ENCODE measurements around the gene TRAF3IP1. TPM values are rescaled to one million over a fixed set of nuclear protein-coding genes. Genes with fewer than 3 reads are reported as not detected.

The TRAF3IP1 gene
- total and polyA plus RNA-seq, 2 donors (not counting 1 experiment from before 2014, with no cell fraction given): 1.4 to 15.5 TPM

GRCh38 chr2:238286095-238286494, 34.2 kb upstream of the TRAF3IP1 start:
- H3K9me3 Mint-ChIP-seq (ENCODE audit: insufficient read depth): no peaks in the 10 kb centered on the region
- peaks cover 58% of the 10 kb centered on the region for H3K4me1 Mint-ChIP-seq
- Histone ChIP-seq H3K36me3 (replicated peaks in 1 of 2; ENCODE audit: control extremely low read depth in 1 of 2, control insufficient read depth in 1 of 2, extremely low read depth in 1 of 2, insufficient read depth in 2 of 2, low read length in 1 of 2) (no peaks in the 10 kb centered on the region), H3K4me2 (replicated peaks; ENCODE audit: low read depth, low read length, poor library complexity, severe bottlenecking) (no peak overlapping the region), H3K4me1 (ENCODE audit: control insufficient read depth in 2 of 2, insufficient read depth in 2 of 2, low read length in 2 of 2) (peaks cover 28 to 39% of the 10 kb centered on the region in 2 donors), H3K9me3 (ENCODE audit: control extremely low read depth in 1 of 3, control insufficient read depth in 2 of 3, insufficient read depth in 1 of 3, low read length in 2 of 3) (peaks cover 0 to 4% (median 0%) of the 10 kb centered on the region in 3 donors), H3K79me2 (ENCODE audit: control insufficient read depth, insufficient read depth, low read length) (peaks cover 68% of the 10 kb centered on the region), H3K4me3 (ENCODE audit: control extremely low read depth in 1 of 5, extremely low read depth in 1 of 5, insufficient read depth in 1 of 5, low read depth in 2 of 5, low read length in 4 of 5) (no peak overlapping the region), H3K27ac (ENCODE audit: low read length in 2 of 2) (no peak overlapping the region), H4K20me1 (ENCODE audit: control insufficient read depth, insufficient read depth, low read length, poor library complexity, severe bottlenecking) (peaks cover 44% of the 10 kb centered on the region), H3K27me3 (replicated peaks in 1 of 4; ENCODE audit: control extremely low read depth in 1 of 4, control insufficient read depth in 3 of 4, insufficient read depth in 4 of 4, low read length in 3 of 4) (no peaks in the 10 kb centered on the region), H2AFZ (ENCODE audit: insufficient read depth, low read depth, low read length, poor library complexity, severe bottlenecking) (no peak overlapping the region), H3K9ac (ENCODE audit: low read length) (no peak overlapping the region)
- POLR2A ChIA-PET: no interaction called here
- no peak overlapping the region for H3K27ac Mint-ChIP-seq
- TF ChIP-seq EZH2 (IDR thresholded peaks at IDR 0.05; ENCODE audit: borderline replicate concordance, insufficient read depth, low read depth, low read length, poor library complexity, severe bottlenecking) (no peak), CTCF (IDR thresholded peaks at IDR 0.05) (no peak)
- CTCF ChIA-PET: interaction anchor here (1.0 to 1.1 kb wide), 2 partner anchors 23 to 28 kb away, joined by 3 read pairs; no protein-coding TSS in a partner anchor
- 95% methylated on average over 6 of the region's 7 CpGs for WGBS (ENCODE audit: insufficient coverage)
- H3K4me3 Mint-ChIP-seq: no peak overlapping the region
- DNase-seq (no peak), ATAC-seq (ENCODE audit: low read depth) (no peak)
- no peaks in the 10 kb centered on the region for H3K27me3 Mint-ChIP-seq
- intact Hi-C loops (cut with micrococcal nuclease): loop anchor here (10.0 kb wide), 1 partner anchor 611 kb away; no protein-coding TSS in a partner anchor

- no peak for TF ChIP-seq CTCF (IDR thresholded peaks at IDR 0.05)
- TF ChIP-seq EZH2 (IDR thresholded peaks at IDR 0.05; ENCODE audit: borderline replicate concordance, insufficient read depth, low read depth, low read length, poor library complexity, severe bottlenecking): no peak
- no peak for DNase-seq
- peaks cover 0 to 4% (median 0%) of the 10 kb centered on the region in 3 donors for H3K9me3 ChIP-seq (ENCODE audit: control extremely low read depth in 1 of 3, control insufficient read depth in 2 of 3, insufficient read depth in 1 of 3, low read length in 2 of 3)
- no peak overlapping the region for H3K4me3 ChIP-seq (ENCODE audit: control extremely low read depth in 1 of 5, extremely low read depth in 1 of 5, insufficient read depth in 1 of 5, low read depth in 2 of 5, low read length in 4 of 5)
- H3K79me2 ChIP-seq (ENCODE audit: control insufficient read depth, insufficient read depth, low read length): peaks cover 67% of the 10 kb centered on the region
- ChIA-PET POLR2A (no interaction called here), CTCF (interaction anchor here (1.0 to 1.1 kb wide), 2 partner anchors 23 to 28 kb away, joined by 3 read pairs; no protein-coding TSS in a partner anchor)
- no peaks in the 10 kb centered on the region for H3K27me3 Mint-ChIP-seq
- no peak overlapping the region for H3K9ac ChIP-seq (ENCODE audit: low read length)
- H3K4me1 Mint-ChIP-seq: peaks cover 58% of the 10 kb centered on the region
- peaks cover 28 to 39% of the 10 kb centered on the region in 2 donors for H3K4me1 ChIP-seq (ENCODE audit: control insufficient read depth in 2 of 2, insufficient read depth in 2 of 2, low read length in 2 of 2)
- H3K27ac ChIP-seq (ENCODE audit: low read length in 2 of 2): no peak overlapping the region
- WGBS (ENCODE audit: insufficient coverage): 95% methylated on average over 7 of the region's 7 CpGs
- H3K9me3 Mint-ChIP-seq (ENCODE audit: insufficient read depth): no peaks in the 10 kb centered on the region
- H4K20me1 ChIP-seq (ENCODE audit: control insufficient read depth, insufficient read depth, low read length, poor library complexity, severe bottlenecking): peaks cover 39% of the 10 kb centered on the region
- intact Hi-C loops (cut with micrococcal nuclease): loop anchor here (10.0 kb wide), 1 partner anchor 612 kb away; no protein-coding TSS in a partner anchor
- H3K4me2 ChIP-seq (replicated peaks; ENCODE audit: low read depth, low read length, poor library complexity, severe bottlenecking): no peak overlapping the region
- peaks cover 0 to 2% (median 0%) of the 10 kb centered on the region in 4 experiments for H3K27me3 ChIP-seq (replicated peaks in 1 of 4; ENCODE audit: control extremely low read depth in 1 of 4, control insufficient read depth in 3 of 4, insufficient read depth in 4 of 4, low read length in 3 of 4)
- H3K36me3 ChIP-seq (replicated peaks in 1 of 2; ENCODE audit: control extremely low read depth in 1 of 2, control insufficient read depth in 1 of 2, extremely low read depth in 1 of 2, insufficient read depth in 2 of 2, low read length in 1 of 2): no peaks in the 10 kb centered on the region
- no peak for ATAC-seq (ENCODE audit: low read depth)
- H3K27ac Mint-ChIP-seq: peak overlapping the region; percentile 15
- no peak overlapping the region for H2AFZ ChIP-seq (ENCODE audit: insufficient read depth, low read depth, low read length, poor library complexity, severe bottlenecking)
- peak overlapping the region; percentile 84 for H3K4me3 Mint-ChIP-seq
These were observed 33.8 kb upstream of the TRAF3IP1 start for GRCh38 chr2:238286551-238286950.

Data from B cell (primary cell).